A549 (cell line): ENCODE data around the gene GALNT14.

Source experiments
- BCL3 ChIP-seq: fragments of >200 bp; sonication (Bioruptor Twin); formaldehyde crosslinking; IDR thresholded peaks from 3 replicates; pipeline ENCODE4 v1.6.1; 2016
- CTCF ChIP-seq: fragments of >200 bp; sonication (Bioruptor Twin); formaldehyde crosslinking; IDR thresholded peaks from 3 replicates; pipeline ENCODE4 v1.5.1; 2016
- ELK1 ChIP-seq: fragments of 150-350 bp; IDR thresholded peaks from 2 replicates; pipeline ENCODE4 v1.6.1; 2014; ENCODE audit warnings: low read depth, mild to moderate bottlenecking, low read length
- HMGXB4 ChIP-seq: fragments of 250-450 bp; sonication (Bioruptor Pico); IDR thresholded peaks from 2 replicates; pipeline ENCODE4 v1.5.0; 2021; ENCODE audit warnings: mild to moderate bottlenecking, moderate library complexity, borderline replicate concordance
- JUN ChIP-seq, 2 experiments: fragments of >200 bp; sonication (Bioruptor Twin); formaldehyde crosslinking; IDR thresholded peaks; 2 replicates in 1 of 2; 3 replicates in 1 of 2; pipeline ENCODE4 v1.6.1; 2016 to 2017
- POLR2A ChIP-seq: IDR thresholded peaks from 2 replicates; pipeline ENCODE4 v1.6.1; 2012; ENCODE audit warnings: mild to moderate bottlenecking, low read length

GRCh38 chr2:31008561-31009114, 129.6 kb downstream of the GALNT14 start:
- TF ChIP-seq HMGXB4 (CRISPR knock-in tag) (no peak), CTCF (no peak), ELK1 (no peak), JUN (IDR thresholded peaks at IDR 0.05) (no peak), POLR2A (no peak), BCL3 (no peak)
